ENCODE results near the gene STOML2.

STOML2 gene

DNA sequence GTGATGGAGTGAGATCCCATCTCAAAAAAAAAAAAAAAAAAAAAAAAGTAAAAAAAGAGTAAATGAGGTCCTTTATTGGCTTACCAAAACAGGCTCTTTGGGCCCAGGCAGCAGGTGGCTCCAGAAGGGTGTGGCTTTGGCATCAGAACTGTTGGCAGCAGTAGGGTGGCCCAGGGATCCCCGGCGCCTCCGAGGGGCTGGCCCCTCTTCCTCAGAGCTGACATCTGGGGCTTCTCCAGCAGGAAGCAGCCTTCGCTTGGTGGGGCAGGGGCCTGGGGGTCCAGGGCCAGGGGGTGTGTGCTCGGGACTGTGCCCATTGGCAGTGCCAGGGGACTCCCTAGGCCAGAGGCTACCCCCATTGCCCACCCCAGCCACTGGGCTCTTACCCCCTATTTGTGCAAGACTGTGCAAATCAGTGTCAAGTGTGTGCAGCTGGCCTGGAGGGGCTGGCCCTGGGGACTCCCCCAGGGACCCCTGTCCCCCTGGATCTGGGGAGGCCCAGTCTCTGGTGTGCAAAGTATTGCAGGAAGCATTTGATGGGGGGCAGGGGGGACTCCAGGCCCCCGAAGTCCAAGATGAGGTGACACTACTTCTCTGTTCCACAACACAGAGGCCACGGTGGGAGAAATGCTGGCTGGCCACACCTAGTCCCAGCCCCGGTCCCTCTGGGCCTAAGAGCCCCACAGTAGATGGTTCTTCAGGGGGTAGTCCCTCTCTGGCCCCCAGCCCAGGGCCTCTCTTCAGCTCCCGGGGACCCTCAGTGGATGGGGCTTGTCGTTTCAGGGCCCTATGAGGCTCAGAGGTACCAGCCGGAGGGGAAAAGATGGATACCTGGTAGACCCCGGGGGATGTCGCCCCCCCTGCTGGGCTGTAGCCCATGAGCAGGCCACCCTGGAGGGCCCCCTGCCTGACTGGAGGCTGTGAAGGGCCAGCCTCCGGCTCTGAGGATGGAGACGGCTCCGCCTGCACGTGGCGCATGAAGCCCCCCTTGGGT lies 4.7 kb upstream of the STOML2 start:
- no peak for DNase-seq

DNA sequence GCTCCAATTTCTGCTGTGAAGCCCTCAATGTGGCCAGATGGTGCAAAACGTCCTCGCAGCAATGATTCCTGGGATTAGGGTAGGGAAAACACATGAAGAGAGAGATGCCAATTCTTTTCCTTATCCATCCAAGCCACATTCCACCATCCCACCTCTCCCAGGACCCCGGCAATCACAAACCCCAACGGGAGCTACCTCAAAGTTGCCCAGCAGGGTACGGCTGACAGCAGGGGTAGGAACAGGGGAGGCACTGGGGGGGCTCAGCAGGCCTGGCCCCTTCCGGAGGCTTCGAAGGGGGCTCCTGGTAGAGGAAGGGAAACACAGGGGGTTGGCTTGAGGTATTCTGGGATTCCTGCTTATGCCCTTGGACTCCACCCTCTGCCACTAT lies 3.4 kb upstream of the STOML2 start:
- DNase-seq = no peak

DNA sequence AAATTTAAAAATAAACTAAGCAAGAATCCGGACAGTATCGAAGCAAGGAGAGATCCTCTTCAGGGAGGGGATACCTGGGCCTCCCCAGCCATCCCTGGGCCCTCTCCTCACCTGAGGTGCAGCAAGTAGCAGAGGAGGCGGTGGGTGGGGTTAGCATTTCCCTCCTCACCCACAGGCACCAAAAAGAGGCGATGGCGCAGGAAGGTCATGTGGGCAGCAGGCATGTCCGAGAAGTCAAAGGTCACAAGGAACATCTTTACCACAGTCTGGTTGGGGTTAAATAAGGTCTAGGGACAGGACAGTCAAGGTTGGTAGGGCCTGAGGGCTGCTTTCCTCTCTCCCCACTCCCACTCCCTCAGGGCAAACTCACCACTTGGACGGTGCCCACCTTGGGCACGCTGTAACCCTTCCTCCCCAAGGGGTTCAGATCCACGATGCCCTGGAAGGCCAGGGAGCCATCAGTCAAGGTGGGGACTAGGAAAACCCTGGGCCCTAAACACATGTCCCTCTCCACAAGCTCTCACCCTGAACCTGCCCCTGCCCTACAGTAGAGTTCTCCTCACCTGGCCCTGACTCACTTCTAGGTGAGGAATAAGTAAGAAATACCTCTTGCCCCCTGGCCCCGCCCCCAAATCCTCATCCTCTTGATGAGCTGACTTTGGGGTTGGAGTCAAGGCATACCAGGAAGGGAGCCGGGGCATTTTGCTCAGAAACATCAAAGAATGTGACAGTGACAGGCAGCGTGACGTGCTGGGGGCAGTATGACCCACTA lies 2.8 kb upstream of the STOML2 start:
- no peak for DNase-seq

DNA sequence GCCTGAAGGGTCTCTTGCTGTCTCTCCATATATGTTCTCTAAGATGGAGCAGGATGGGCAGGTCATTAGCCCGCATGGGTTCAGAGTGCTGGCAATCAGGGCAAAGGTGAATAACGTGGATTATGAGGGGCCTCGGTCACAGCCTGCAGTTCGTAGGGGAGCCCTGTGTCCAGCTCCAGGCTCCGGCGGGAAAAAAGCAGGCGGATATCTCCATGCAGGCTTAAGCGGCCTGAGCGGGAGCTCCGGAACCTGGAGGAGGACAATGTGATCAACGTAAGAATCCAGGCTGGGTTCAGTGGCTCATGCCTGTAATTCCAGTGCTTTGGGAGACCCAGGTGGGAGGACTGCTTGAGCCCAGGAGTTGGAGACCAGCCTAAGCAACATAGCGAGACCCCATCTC lies 2.2 kb upstream of the STOML2 start:
- no peak for DNase-seq

DNA sequence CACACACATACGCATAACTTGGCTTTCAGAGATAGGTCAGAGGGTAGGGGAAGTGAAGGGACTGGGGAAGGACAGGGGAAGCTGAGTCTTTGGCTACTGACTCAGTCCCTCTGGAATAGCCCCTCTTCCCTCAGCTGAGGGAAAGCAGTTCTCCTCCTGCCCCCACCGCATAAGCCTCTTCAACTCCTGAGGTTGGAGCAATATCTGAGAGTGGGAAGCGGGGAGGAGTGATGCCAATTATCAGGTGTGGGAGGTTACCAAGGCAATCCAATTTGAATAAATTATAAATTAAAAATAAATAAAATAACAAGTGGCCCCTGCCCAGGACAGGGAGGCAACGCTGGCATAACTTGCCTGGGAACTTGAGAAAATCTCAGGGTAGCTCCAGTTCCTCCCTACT lies 1.7 kb upstream of the STOML2 start:
- DNase-seq = no peak

DNA sequence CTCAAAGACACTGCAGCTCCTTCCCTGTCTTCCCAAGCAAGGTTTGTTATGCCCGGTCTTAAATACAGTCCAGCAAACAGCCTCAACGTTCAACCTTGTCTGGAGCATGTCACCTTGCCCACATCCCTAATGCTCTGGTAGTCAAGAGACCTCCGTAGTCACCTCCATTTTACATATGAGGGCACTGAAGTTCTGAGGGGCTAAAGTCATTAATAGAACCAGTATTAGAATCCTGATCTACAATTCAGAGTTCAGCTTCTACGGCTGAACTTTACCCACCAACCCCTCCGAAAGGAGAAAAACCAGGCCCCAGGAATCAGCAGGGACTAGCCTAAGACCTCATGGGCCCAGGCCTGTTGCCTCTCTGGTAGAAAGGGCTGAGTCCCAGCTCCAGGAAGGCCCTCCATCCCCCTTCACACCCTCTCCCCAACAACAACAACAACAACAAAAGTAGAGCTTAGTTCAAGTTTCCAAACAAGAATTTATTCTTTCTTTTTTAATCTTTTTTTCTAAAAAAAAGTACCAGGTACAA lies 795 bp upstream of the STOML2 start:
- no peak for DNase-seq

DNA sequence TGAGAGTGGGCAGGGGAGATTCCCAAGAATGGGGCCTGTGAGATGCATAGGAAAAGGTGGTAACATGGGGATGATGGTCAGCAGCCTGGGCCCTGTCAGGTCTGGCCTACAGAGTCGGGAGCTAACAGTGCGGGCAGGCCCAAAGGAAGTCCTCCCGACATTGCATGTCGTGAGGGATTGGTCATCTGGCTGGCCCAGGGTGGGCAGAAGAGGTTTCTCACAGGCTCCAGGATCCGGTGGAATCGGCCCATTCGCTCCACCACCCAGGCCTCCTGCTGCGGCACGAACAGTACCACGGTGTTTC lies 514 bp downstream of the STOML2 start:
- no peak for DNase-seq

DNA sequence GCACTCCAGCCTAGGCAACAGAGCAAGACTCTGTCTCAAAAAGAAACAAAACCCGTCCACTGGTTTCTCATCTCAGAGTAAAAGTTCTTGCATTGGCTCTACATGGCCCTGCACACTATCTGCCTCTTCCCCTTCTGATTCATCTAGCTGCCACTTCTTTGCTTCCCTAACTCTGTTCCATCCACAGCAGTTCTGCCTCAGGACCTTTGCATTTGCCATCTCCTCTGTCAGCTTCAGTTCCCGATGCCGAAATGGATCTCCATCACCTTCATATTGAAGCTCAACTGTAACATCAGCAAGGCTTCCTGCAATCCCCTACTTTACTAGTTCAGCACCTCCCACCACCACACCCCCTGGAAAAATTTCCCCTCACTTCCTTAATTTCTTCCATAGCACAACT lies 5.4 kb downstream of the STOML2 start:
- no peak for DNase-seq

DNA sequence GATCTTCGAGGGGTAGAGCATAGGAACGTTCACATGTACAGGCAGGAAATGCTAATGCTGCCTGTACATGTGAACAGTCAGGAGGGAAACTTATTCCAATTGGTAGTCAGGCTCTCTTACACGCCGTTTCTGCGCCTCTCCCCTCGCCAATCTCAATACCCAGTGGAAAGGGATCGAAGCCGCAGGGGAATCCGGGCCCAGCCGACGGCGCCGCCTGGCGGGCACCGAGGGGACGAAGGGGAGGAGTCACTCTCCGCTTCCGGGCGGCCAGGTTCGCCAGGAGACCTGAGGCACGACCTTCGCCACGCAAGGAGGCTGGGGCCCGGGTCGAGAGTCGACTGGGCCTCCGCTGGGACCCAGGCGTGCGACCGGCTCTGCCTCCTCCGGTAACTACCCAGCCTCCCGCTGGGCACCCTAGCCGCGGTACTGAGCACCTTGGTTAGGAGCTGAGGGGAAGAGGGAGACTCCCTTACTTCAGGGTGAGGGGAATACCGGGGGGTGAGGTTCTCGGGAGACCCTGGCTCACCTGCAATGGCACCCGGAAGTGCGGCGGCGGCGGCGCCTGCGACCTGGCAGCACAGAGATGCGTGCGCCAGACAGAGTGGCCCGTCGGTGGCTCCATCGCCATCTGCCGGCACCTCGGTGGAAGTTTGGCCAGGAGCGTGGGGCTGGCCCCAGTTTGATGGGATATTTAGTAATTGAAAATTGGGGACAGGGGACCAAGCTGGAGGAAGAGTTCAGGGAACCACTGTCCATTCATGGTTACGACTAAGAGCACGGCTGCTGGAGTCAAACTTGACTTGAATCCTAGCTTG lies 6.7 kb downstream of the STOML2 start, which contains the start of gene PIGO:
Gene PIGO, minus strand, starts transcription at position 557 of the 815 bp plus-strand sequence. CDS start 1,026 bp downstream, outside the sequence.
- peak; percentile 59 for DNase-seq

DNA sequence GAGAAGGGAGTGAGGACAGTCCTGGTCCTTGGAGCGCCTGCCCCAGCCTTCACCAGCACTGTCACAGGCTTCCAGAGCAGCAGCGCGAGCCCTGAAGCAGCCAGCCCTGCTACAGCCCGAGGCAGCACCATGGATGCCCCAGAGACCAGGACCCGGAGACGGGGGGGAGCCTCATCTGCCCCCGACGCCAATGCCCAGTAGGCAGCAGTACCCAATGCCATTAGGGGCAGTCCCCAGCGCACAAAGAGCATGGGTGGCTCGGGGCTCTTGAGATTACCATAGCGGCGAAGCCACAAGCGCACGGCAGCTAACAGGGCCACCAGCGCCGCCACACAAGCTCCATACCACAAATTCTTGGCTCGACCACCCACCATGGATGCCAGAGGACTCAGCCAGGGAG lies 11.4 kb downstream of the STOML2 start:
- no peak for DNase-seq

DNA sequence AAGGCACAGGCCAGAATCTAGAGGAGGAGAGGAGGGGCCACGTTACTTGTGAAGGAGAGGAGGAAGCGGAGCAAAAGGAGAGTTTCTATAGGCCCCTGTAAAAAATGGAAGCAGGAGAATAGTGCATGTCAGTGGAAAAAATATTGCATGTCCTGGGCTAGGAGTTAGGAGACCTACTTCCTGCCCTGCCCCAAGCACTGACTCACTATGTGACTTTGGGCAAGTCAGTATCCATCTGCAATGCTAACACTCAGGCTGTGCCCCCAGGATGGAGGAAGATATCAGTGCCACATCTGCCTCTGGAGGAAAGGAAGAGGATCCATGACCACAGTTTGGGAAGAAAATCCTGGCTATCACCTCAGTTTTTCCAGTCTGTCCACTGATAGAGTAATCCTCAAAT lies 13.5 kb downstream of the STOML2 start:
- DNase-seq = no peak

DNA sequence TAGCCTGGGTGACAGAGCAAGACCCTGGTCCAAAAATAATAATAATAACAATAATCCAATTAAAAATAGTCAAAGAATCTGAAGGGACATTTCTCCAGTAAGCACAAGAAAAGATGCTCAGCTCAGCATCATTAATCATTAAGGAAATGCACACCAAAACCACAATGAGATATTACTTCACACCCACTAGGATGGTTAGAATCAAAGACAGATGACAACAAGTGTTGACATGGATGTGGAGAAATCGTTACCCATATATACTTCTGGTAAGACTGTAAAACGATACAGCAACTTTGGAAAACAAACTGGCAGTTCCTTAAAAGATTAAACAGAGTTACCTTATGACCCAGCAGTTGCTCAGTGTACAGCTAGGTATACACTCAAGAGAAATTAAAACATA lies 17.9 kb downstream of the STOML2 start:
- no peak for DNase-seq

DNA sequence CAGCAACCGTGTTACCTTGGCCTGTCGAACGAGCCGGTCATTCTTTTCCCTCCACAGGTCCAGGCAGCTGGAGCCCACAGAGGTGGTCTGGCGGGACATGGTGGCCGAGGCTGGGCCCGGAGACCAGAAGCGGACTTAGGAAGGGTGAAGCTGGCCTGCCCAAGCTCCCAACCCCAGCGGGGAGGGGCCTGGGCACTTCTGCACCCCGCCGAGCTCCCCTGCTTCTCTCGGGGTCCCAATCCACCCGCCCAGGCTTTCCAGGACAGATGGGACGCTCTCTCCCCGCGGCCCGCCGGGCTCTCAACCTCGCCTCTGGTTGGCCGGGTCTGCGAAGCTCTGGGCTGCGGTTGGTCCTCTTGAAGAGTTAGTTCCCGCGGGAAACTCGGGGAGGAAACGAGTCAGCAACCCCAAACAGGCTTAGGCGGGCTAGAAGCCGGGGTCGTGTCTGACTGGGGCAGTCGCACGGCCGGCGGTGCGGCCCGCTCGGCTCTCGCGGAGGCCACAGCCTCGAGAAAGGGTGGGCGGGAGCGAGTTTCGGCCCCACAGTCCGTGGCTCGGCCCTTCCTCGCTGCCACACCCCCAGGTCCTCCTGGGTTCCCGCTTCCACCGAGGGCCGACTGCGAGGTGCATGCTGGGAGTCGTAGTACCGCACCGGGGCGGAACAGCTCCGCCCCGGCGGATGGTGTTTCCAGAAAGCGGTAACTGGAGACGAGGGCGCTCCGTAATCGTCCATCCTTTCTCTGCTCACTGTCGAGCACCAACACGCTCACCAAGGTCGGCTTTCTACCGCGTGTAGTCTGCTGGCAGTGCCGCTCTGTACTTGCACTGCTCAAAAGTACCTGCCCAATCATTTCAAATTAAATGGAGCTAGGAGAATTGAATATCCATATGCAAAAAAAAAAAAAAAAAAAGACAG lies 23.2 kb downstream of the STOML2 start, which contains the start of gene FANCG:
Gene FANCG, minus strand, starts transcription at position 517 of the 916 bp plus-strand sequence. Its CDS starts 418 bp downstream, at position 99.
- peak; percentile 89 for DNase-seq

DNA sequence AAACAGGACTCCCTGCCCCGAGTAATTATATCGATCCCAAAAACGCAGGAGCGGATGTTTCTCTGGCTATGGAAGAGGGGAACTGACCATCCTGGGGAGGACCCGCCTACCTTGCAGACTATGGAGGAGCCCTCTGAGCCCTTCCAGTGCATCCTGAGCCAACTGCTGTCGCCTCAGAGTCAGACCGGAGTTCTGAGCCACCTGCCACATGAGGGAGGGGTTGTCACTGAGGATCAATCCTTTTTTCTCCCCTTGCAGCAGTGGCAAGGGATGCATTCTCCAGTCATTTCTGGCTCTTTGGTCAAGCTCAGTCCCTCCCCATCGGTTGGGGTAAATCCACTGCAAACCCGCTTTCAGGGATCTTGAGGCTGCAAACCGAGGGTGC lies 23.9 kb downstream of the STOML2 start:
- no peak for DNase-seq

DNA sequence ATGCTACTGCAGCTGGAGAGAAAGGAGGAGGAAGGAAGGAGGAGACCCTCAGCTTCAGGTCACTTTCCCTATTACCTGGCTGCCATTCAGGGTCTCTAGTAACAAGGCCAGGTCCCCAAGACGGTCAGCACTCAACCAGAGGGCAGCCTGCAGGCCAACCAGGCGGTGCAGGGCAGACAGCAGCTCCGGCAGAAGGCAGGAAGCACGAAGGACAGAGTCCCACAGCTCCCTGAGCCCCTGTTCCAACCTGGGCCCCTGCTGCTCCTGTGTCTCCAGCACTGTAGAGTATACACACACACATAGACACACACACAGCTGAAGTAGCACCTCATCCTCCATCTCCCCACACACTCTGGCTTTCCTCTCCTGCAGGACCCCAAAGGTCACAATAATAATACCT lies 24.9 kb downstream of the STOML2 start:
- no peak for DNase-seq

DNA sequence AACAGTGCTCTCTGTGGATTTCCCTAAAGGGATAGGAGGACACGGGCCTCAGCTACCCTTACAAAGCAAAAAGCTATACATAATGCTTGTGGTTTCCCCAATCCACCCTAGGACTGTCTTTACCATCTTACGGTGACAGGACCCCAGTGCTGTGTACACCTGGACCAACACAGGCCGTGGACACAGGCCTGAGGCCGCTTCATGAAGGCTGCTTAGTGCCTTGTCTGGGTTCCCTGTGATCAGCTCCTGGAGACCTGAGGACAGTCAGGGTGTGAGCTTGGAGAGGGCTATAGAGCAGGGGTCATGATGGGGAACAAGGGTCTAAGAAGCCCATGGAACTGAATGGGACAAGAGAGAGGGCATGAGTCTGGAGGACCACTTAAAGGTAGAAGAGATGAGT lies 26.1 kb downstream of the STOML2 start:
- DNase-seq = no peak

DNA sequence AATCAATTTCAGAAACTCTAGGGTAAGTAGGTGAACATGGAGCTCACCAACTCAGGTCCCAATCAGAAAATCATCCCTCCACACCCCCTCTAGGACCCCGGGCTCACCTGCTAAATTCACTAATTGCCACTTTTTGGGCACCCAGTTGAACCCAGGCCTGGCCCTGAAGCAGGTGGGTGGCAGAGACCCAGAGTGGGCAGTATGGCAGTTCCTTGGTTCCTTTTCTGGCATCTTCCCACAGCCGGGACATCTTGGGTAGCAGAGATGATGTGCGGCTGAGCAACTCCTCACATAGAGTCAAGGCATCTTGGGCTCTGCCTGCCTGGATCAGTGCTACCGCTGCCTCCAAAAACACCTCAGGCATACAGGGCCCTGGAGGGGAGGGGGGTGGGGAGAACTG lies 27.6 kb downstream of the STOML2 start:
- DNase-seq = no peak

DNA sequence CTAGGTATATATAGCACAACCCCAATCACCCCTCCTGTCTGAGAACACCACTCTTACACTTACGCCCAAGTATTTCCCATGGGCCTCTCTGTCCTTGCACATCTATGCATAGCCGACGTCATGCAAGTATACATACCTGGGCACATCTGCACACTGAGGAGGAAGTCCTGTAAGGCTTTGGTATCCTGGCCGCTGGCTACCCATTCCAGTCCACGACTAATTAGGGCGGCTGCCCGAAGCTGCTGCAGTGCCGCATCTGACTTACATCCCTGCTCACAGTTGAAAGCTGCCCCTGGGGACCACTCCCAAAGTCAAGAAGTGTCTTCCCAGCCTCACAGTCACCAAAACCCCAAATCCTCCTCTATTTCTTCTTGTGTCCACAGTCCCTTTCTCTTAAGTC lies 28.1 kb downstream of the STOML2 start:
- DNase-seq = no peak

DNA sequence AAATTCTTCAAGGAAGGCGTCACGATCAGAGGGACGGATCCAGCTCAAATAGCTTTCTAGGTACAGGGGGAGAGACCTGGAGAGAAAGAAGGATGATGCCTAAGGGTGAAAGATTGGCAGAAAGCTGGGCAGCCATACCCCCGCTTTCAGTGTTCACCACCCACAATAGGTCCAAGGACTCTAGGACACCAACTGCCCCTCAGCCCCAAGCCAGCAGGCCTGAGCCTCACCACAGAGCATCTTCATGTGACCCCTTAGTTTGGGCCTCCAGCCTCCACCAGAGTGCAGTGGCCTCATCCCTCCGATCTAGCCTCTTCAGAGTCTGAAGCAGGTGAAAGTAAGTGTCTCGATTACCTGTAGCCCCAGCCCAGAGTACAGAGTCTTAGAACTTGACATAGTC lies 28.8 kb downstream of the STOML2 start:
- DNase-seq = no peak

DNA sequence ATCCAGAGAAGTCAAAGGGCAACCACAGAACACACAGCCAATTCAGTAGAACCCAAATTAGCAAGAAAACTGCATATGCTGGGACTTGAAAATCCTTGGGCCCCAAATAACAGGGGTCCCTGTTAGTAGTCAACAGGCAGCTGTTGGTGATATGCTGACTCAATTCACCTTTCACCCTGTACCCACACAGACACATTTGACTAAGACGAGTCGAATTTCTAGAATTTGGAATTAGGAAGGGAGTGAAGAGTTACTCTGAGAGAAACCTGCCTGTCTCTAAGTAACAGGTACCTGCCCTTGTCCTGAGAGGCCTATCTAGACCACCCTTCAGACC lies 29.7 kb downstream of the STOML2 start:
- DNase-seq = no peak

DNA sequence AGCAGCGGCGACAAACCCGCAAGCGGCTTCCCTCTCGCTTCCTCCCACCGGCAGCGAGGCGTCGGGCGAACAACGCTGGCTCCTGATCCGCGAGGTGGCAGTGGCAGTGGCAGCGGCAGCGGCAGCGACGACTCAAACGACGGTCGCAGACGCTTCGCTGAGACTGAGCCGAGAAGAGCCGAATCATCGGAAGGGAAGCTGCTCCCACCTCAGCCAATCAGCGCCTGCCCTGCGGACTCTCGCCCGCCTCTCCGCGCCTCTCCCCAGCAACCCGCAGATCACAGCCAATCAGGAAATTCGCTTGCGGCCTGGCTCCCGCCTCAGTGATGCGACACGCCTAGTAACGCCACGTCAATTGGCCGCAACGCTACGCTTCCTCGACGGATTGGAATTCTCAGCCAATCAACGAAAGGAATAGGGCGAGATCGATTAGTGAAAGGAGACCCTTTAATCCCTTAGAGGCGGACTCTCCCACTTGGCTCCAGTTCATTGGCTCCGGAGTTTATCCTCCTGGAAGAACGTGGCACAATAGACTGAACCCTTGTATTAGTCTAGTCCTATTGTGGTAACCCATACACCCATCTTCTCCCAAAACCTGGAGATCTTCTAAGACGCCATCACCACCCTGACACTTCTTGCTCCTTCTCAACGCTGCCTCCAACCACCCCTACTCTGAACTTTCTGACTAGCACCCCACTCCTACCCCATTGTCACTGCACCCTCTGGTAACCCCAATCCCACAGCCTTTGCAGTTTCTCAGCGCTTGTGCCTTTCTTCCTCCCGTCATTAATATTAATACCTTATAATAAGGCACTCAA lies 30.3 kb downstream of the STOML2 start, which contains the start of gene VCP:
Gene VCP, minus strand, starts transcription at position 165 of the 818 bp plus-strand sequence. CDS start 272 bp downstream, outside the sequence.
- DNase-seq = peak; percentile 99
